ENCODE measurements around the gene ZNF768. TPM values are rescaled to one million over a fixed set of nuclear protein-coding genes. Genes with fewer than 3 reads are reported as not detected.
A peak's percentile ranks its signal among the peaks of the same experiment; 100 is the strongest.

The ZNF768 gene
- total and polyA plus RNA-seq, 2 of the 13 experiments (the other 11 are each of a cell fraction or from before 2014, with no cell fraction given), result 26.7 to 34.4 TPM

DNA sequence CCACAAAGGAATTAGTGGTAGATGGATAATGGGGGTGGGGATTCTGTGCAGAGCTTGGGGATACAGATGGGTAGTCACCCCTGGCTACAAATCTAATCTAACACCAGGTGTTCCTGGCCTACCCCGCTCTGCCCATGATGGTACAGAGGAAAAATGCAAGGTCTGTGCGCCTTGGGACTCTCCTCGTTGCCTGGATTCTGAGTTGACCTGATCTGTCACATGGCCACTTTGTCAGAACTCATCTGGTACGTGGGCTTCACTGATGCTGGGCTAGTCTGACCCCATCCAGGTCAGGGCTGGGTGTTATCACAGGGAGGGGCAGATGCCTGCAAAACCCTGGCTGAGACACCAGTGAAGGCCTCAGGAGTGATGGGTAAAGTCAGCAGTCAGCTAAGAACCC lies 26.6 kb upstream of the ZNF768 start (continued):
- TF ChIP-seq, protein P1, sequence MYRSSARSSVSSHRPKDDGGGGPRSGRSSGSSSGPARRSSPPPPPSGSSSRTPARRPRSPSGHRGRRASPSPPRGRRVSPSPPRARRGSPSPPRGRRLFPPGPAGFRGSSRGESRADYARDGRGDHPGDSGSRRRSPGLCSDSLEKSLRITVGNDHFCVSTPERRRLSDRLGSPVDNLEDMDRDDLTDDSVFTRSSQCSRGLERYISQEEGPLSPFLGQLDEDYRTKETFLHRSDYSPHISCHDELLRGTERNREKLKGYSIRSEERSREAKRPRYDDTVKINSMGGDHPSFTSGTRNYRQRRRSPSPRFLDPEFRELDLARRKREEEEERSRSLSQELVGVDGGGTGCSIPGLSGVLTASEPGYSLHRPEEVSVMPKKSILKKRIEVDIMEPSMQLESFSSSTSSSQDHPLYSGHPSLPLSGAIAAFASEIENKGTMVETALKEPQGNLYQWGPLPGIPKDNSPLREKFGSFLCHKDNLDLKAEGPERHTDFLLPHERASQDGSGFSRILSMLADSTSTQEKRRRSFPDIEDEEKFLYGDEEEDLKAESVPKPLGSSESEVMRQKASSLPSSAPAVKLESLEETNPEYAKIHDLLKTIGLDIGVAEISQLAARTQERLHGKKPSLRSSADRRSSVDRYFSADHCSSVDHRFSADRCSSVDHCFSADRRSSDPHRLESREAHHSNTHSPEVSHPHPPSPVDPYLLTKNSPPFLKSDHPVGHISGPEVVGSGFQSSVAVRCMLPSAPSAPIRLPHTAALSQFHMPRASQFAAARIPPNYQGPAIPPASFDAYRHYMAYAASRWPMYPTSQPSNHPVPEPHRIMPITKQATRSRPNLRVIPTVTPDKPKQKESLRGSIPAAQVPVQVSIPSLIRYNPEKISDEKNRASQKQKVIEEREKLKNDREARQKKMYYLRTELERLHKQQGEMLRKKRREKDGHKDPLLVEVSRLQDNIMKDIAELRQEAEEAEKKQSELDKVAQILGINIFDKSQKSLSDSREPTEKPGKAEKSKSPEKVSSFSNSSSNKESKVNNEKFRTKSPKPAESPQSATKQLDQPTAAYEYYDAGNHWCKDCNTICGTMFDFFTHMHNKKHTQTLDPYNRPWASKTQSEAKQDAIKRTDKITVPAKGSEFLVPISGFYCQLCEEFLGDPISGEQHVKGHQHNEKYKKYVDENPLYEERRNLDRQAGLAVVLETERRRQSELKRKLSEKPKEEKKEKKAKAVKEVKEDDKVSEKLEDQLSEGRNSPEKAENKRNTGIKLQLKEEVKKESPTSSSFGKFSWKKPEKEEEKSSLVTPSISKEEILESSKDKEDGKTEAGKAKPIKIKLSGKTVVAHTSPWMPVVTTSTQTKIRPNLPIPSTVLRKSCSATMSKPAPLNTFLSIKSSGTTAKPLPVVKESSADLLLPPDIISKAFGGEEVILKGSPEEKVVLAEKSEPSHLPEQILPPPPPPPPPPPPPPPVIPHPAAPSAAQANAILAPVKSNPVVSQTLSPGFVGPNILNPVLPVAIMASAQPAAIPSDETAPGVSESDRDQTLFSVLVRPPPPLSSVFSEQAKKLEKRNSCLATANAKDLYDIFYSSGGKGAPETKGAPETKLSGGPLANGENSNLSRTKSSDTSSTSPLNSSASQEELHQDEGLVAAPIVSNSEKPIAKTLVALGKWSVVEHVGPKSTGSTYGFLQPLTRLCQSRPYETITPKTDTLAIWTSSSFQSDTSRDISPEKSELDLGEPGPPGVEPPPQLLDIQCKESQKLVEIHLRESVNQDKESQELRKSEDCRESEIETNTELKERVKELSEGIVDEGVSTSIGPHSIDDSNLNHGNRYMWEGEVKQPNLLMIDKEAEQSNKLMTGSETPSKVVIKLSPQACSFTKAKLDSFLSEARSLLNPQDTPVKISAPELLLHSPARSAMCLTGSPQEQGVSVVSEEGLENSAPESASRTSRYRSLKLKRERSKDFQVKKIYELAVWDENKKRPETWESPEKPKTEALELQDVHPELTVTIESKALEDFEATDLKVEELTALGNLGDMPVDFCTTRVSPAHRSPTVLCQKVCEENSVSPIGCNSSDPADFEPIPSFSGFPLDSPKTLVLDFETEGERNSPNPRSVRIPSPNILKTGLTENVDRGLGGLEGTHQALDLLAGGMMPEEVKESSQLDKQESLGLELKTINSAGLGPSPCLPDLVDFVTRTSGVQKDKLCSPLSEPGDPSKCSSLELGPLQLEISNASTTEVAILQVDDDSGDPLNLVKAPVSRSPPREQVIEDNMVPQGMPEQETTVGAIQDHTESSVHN (CRISPR knock-in tag; IDR thresholded peaks at IDR 0.05), result 0 out of 2 replicates have a peak, but pooled peaks have one; percentile 25
- TF ChIP-seq NRL (CRISPR knock-in tag; IDR thresholded peaks at IDR 0.05; ENCODE audit: borderline replicate concordance) (peak; percentile 42; the same call in 1 of the 2 replicates), BORCS8-MEF2B (CRISPR knock-in tag; IDR thresholded peaks at IDR 0.05) (no peak), ZFP36 (IDR thresholded peaks at IDR 0.05; ENCODE audit: borderline replicate concordance, low read depth, low read length, partially characterized antibody) (no peak), ZBTB38 (CRISPR knock-in tag; IDR thresholded peaks at IDR 0.05) (0 out of 2 replicates have a peak, but pooled peaks have one; percentile 45), GLI4 (CRISPR knock-in tag; IDR thresholded peaks at IDR 0.05; ENCODE audit: borderline replicate concordance) (no peak), ZNF180 (CRISPR knock-in tag; IDR thresholded peaks at IDR 0.05; ENCODE audit: borderline replicate concordance, low read depth) (no peak), POLR2G (IDR thresholded peaks at IDR 0.05; ENCODE audit: low read depth, low read length) (peak; percentile 58; the same call in 1 of the 2 replicates), ZNF350 (CRISPR knock-in tag; IDR thresholded peaks at IDR 0.05; ENCODE audit: borderline replicate concordance, low read depth) (no peak), CREM (IDR thresholded peaks at IDR 0.05) (no peak), CREM (CRISPR knock-in tag; IDR thresholded peaks at IDR 0.05) (no peak)
- TF ChIP-seq, protein P2, sequence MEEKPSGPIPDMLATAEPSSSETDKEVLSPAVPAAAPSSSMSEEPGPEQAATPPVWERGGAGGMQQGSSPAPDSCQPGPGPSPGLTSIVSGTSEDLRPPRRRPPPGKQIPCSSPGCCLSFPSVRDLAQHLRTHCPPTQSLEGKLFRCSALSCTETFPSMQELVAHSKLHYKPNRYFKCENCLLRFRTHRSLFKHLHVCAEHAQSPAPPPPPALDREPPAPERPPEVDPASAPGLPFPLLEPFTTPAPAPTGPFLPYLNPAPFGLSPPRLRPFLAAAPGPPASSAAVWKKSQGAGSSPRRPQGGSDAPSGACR (CRISPR knock-in tag; IDR thresholded peaks at IDR 0.05), result no peak
- TF ChIP-seq, protein P3, sequence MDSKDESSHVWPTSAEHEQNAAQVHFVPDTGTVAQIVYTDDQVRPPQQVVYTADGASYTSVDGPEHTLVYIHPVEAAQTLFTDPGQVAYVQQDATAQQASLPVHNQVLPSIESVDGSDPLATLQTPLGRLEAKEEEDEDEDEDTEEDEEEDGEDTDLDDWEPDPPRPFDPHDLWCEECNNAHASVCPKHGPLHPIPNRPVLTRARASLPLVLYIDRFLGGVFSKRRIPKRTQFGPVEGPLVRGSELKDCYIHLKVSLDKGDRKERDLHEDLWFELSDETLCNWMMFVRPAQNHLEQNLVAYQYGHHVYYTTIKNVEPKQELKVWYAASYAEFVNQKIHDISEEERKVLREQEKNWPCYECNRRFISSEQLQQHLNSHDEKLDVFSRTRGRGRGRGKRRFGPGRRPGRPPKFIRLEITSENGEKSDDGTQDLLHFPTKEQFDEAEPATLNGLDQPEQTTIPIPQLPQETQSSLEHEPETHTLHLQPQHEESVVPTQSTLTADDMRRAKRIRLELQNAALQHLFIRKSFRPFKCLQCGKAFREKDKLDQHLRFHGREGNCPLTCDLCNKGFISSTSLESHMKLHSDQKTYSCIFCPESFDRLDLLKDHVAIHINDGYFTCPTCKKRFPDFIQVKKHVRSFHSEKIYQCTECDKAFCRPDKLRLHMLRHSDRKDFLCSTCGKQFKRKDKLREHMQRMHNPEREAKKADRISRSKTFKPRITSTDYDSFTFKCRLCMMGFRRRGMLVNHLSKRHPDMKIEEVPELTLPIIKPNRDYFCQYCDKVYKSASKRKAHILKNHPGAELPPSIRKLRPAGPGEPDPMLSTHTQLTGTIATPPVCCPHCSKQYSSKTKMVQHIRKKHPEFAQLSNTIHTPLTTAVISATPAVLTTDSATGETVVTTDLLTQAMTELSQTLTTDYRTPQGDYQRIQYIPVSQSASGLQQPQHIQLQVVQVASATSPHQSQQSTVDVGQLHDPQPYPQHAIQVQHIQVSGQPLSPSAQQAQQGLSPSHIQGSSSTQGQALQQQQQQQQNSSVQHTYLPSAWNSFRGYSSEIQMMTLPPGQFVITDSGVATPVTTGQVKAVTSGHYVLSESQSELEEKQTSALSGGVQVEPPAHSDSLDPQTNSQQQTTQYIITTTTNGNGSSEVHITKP (CRISPR knock-in tag; IDR thresholded peaks at IDR 0.05; ENCODE audit: low read depth), result no peak
- TF ChIP-seq, protein P4, sequence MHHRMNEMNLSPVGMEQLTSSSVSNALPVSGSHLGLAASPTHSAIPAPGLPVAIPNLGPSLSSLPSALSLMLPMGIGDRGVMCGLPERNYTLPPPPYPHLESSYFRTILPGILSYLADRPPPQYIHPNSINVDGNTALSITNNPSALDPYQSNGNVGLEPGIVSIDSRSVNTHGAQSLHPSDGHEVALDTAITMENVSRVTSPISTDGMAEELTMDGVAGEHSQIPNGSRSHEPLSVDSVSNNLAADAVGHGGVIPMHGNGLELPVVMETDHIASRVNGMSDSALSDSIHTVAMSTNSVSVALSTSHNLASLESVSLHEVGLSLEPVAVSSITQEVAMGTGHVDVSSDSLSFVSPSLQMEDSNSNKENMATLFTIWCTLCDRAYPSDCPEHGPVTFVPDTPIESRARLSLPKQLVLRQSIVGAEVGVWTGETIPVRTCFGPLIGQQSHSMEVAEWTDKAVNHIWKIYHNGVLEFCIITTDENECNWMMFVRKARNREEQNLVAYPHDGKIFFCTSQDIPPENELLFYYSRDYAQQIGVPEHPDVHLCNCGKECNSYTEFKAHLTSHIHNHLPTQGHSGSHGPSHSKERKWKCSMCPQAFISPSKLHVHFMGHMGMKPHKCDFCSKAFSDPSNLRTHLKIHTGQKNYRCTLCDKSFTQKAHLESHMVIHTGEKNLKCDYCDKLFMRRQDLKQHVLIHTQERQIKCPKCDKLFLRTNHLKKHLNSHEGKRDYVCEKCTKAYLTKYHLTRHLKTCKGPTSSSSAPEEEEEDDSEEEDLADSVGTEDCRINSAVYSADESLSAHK (CRISPR knock-in tag; IDR thresholded peaks at IDR 0.05; ENCODE audit: borderline replicate concordance), result no peak

Measured in HepG2 (cell line).